Skin epidermis (tissue), 12 donors: ENCODE measurements around the gene PLLP.
A peak's percentile ranks its signal among the peaks of the same experiment; 100 is the strongest.

Experiments used
- H3K27ac ChIP-seq, 21 experiments: fragments of 200-600 bp; sonication (generic) in 11 of 21; one replicate each; pipeline ENCODE4 v1.5.0; 2020; ENCODE audit warnings: mild to moderate bottlenecking in 3 of 21, inconsistent platforms in 2 of 21, moderate library complexity in 2 of 21
- H3K4me3 ChIP-seq, 7 experiments: fragments of 200-600 bp; sonication (generic) in 2 of 7; one replicate each; pipeline ENCODE4 v1.5.0; 2020; ENCODE audit warnings: inconsistent platforms in 2 of 7, mild to moderate bottlenecking in 2 of 7, moderate library complexity in 1 of 7

PLLP gene

GRCh38 chr16:57235128-57236021 lies 49.1 kb downstream of the PLLP start:
- Histone ChIP-seq H3K4me3 (no peak overlapping the region), H3K27ac (no peak overlapping the region)

- H3K27ac ChIP-seq = no peak overlapping the region
- H3K4me3 ChIP-seq = no peak overlapping the region
Observed at GRCh38 chr16:57234707-57235092, 49.8 kb downstream of the PLLP start.

GRCh38 chr16:57233944-57234706 lies 50.3 kb downstream of the PLLP start:
- peak overlapping the region in 1 of 21 experiments; percentile 34 for H3K27ac ChIP-seq
- H3K4me3 ChIP-seq = no peak overlapping the region

- no peak overlapping the region for H3K4me3 ChIP-seq
Observed at GRCh38 chr16:57231821-57232350, 52.6 kb downstream of the PLLP start.

GRCh38 chr16:57229079-57229478 lies 55.4 kb downstream of the PLLP start:
- H3K4me3 ChIP-seq = no peak overlapping the region
- no peak overlapping the region for H3K27ac ChIP-seq

More at GRCh38 chr16:57231821-57232350, 52.6 kb downstream of the PLLP start:
- no peak overlapping the region for H3K27ac ChIP-seq

GRCh38 chr16:57226701-57227621 lies 57.5 kb downstream of the PLLP start:
- no peak overlapping the region for H3K27ac ChIP-seq

GRCh38 chr16:57225978-57226377 lies 58.5 kb downstream of the PLLP start:
- Histone ChIP-seq H3K27ac (no peak overlapping the region), H3K4me3 (no peak overlapping the region)

More at GRCh38 chr16:57226701-57227621, 57.5 kb downstream of the PLLP start:
- H3K4me3 ChIP-seq = no peak overlapping the region

- Histone ChIP-seq H3K4me3 (no peak overlapping the region), H3K27ac (no peak overlapping the region)
Observed at GRCh38 chr16:57224651-57225335, 59.7 kb downstream of the PLLP start.

GRCh38 chr16:57223057-57223456 lies 61.4 kb downstream of the PLLP start:
- Histone ChIP-seq H3K4me3 (no peak overlapping the region), H3K27ac (no peak overlapping the region)

- Histone ChIP-seq H3K27ac (no peak overlapping the region), H3K4me3 (no peak overlapping the region)
Observed at GRCh38 chr16:57216968-57217367, 67.5 kb downstream of the PLLP start.

- Histone ChIP-seq H3K4me3 (no peak overlapping the region), H3K27ac (peak overlapping the region in 2 of 21 experiments; percentile 2 to 41)
Observed at GRCh38 chr16:57213462-57213861, 71.0 kb downstream of the PLLP start.

GRCh38 chr16:57209780-57210179 lies 74.7 kb downstream of the PLLP start:
- H3K27ac ChIP-seq = no peak overlapping the region
- no peak overlapping the region for H3K4me3 ChIP-seq

- Histone ChIP-seq H3K27ac (no peak overlapping the region), H3K4me3 (no peak overlapping the region)
Observed at GRCh38 chr16:57208926-57209325, 75.5 kb downstream of the PLLP start.
